Measurements from ENCODE around the gene APC.

DNA sequence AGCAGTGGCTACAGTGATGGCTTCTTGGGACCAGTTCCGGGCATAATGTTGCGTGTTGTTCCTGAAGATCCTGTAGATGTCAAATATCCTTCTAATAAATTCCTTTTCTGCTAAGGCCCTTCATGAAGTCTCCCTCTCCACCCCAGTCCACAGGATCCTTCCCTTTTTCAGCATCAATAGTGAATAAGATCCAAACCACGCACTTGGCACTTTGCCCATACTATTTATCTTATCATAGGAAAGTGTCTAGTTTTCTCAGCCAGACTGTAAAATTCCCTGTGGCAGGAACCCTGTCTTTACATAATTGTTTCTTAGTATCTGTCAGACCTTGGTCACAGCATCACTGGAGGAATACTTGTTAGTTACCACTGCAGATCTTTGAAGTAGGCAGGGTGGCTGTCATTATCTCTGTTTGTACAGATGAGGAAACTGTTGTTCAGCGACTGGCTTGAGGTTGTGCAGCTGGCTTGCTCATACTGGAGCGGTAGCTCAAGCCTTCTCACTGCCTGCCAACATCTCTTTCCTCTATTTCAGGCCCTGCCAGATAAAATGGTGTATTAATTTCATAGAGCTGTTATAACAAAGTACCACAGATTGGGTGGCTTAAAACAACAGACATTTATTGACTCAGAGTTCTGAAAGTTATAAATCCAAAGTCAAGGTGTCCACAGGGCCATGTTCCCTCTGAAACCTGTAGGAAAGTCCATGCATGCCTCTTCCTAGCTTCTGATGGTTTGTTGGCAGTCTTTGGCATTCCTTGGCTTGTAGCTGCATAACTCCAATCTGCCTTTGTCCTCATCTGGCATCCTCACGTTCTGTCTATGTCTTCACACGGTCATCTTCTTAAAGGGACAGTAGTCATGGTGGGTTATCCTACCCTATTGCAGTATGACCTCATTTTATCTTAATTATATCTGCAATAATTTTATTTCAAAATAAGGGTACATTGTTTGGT lies 33.5 kb upstream of the APC start:
- TF ChIP-seq, protein P1, sequence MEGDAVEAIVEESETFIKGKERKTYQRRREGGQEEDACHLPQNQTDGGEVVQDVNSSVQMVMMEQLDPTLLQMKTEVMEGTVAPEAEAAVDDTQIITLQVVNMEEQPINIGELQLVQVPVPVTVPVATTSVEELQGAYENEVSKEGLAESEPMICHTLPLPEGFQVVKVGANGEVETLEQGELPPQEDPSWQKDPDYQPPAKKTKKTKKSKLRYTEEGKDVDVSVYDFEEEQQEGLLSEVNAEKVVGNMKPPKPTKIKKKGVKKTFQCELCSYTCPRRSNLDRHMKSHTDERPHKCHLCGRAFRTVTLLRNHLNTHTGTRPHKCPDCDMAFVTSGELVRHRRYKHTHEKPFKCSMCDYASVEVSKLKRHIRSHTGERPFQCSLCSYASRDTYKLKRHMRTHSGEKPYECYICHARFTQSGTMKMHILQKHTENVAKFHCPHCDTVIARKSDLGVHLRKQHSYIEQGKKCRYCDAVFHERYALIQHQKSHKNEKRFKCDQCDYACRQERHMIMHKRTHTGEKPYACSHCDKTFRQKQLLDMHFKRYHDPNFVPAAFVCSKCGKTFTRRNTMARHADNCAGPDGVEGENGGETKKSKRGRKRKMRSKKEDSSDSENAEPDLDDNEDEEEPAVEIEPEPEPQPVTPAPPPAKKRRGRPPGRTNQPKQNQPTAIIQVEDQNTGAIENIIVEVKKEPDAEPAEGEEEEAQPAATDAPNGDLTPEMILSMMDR (IDR thresholded peaks at IDR 0.05) = no peak
- no peak for TF ChIP-seq EP300 (IDR thresholded peaks at IDR 0.05; ENCODE audit: low read depth)
- TF ChIP-seq POLR2A (IDR thresholded peaks at IDR 0.05) = no peak
